GM12872 (cell line): ENCODE data around the gene PTPRT.

Experiments
- CTCF ChIP-seq: IDR thresholded peaks from 3 replicates; pipeline ENCODE4 v1.5.1; 2011; ENCODE audit warnings: low read depth, mild to moderate bottlenecking, low read length, moderate library complexity; ENCODE audit not compliant: insufficient read depth

Gene PTPRT

GRCh38 chr20:42595625-42596024, 594.1 kb downstream of the PTPRT start:
- TF ChIP-seq CTCF: no peak

GRCh38 chr20:42594659-42595058, 595.0 kb downstream of the PTPRT start:
- TF ChIP-seq CTCF: no peak

- no peak for TF ChIP-seq CTCF
Observed at GRCh38 chr20:42594011-42594410, 595.7 kb downstream of the PTPRT start.

GRCh38 chr20:42589976-42590639, 599.6 kb downstream of the PTPRT start:
- TF ChIP-seq CTCF: no peak

- no peak for TF ChIP-seq CTCF
Observed at GRCh38 chr20:42588847-42589246, 600.9 kb downstream of the PTPRT start.

- TF ChIP-seq CTCF: no peak
Observed at GRCh38 chr20:42587427-42587826, 602.3 kb downstream of the PTPRT start.

- no peak for TF ChIP-seq CTCF
Observed at GRCh38 chr20:42581311-42581710, 608.4 kb downstream of the PTPRT start.
